G401 (cell line): ENCODE results near the gene NHS. TPM values are rescaled to one million over a fixed set of nuclear protein-coding genes. Genes with fewer than 3 reads are reported as not detected.
"Not testable (repeated sequence)": the region's sequence is repeated elsewhere in the genome, so short reads cannot be mapped to it uniquely, and the experiment has no call there.

ENCODE experiments used
- DNase-seq: peaks from one replicate; pipeline ENCODE4 v3.0.0-alpha.2; 2015; ENCODE audit warnings: low spot score
- in situ Hi-C: cut with HindIII; loops from 2 replicates; pipeline ENCODE4 v1.10.0; 2016; ENCODE audit warnings: low sequenced_read_pairs, mixed read lengths
- total RNA-seq: library from RNA; depleted of rRNA; stranded (reverse); fragments of >200 nt; shearing (Covaris generic); gene quantifications from 2 replicates; pipeline ENCODE4 v1.2.3, GENCODE V29; 2014

NHS gene
- total RNA-seq, 1 experiment from 2014 or later, result not detected

DNA sequence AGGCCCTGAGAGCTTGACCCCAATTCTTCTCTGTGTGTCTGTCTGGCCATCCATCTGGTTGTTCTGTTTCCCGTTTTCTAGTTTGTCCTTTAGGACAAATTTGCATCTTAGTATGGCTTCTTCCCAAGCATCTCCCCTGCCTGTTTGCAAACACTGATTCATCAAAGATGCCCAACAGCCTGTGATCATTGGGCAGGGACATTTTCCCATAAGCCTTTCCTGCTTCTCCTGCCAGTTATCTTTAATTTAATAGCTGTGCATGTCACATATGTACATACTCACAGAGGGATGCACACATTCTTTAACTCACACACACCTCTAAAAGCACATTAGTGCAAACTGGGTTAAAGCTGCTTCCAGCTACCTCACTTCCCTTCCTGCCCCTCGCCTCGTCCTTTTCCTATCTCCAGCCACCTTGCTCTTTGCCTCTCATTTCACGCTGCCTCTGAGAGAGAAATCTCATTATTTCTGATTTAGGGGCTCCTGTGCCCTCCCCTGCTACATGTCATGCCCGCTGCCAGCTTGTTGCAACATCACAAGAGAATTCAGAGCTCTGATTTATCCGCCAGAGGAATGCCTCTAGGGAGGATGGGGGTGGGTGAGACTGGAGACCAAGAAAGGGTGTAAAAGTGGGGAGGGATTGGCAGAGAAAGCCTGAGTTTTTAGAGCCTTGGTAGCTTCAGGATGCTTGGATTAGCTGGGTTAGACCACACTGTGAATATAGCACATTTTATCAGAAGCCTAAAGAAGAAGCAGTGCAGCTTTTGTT is 100.6 kb downstream of the NHS start:
- in situ Hi-C loops, result no loop called here

DNA sequence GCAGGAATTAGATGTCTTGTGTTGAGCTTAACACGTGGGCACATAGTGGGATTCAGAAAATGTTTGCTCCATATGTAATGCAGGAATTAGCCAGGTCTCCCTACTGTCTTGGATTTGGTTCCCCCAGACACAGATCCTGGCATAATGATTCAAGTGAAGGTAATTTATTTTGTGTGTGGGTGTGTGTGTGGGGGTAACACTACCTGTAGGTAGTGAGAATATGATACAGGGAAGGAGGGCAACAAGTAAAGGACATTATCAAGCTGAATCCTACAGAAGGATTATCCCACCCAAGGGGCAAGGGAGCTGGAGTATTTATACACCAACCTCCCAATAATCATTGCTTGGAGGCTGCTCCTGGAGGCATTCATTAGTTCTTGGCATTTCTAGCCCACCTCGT is 101.4 kb downstream of the NHS start:
- no peak for DNase-seq
- in situ Hi-C loops, result no loop called here

More for the DNA sequence above, 100.6 kb downstream of the NHS start:
- peak; percentile 1 for DNase-seq

DNA sequence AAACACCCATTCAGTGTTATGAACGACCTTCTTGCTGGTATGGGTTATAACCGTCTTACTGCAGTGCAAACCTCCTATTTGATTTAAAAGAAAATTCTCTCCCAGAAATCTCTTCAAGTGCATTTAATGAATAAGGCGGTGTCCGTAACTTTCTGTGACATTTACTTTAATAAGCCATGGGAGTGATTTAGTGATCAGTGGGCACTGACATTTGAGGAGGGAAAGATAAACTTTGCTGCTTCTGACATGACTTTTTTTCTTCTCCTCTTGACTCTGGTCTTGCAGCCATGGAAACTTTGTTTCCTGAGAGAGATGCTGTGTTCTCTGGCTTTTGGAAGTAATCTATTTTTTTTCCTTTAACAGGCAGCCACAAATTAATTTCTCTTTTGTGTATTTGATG is 106.1 kb downstream of the NHS start:
- no peak for DNase-seq
- in situ Hi-C loops, result no loop called here

GRCh38 chrX:17484592-17484991 is 109.6 kb downstream of the NHS start:
- DNase-seq, result no peak
- in situ Hi-C loops, result no loop called here

GRCh38 chrX:17485391-17485790 is 110.4 kb downstream of the NHS start:
- in situ Hi-C loops, result no loop called here
- DNase-seq, result no peak

GRCh38 chrX:17488036-17488435 is 113.0 kb downstream of the NHS start:
- in situ Hi-C loops, result no loop called here
- no peak for DNase-seq

- no peak for DNase-seq
- in situ Hi-C loops, result no loop called here
Measured at GRCh38 chrX:17494216-17494615, 119.2 kb downstream of the NHS start.

- DNase-seq, result no peak
- in situ Hi-C loops, result no loop called here
Measured at GRCh38 chrX:17495052-17495451, 120.1 kb downstream of the NHS start.

GRCh38 chrX:17496407-17496806 is 121.4 kb downstream of the NHS start:
- peak; percentile 33 for DNase-seq
- in situ Hi-C loops, result no loop called here

- in situ Hi-C loops, result no loop called here
- no peak for DNase-seq
Measured at GRCh38 chrX:17497193-17497592, 122.2 kb downstream of the NHS start.

- in situ Hi-C loops, result no loop called here
- DNase-seq, result no peak
Measured at GRCh38 chrX:17499512-17499911, 124.5 kb downstream of the NHS start.

- no peak for DNase-seq
- in situ Hi-C loops, result no loop called here
Measured at GRCh38 chrX:17500145-17500579, 125.2 kb downstream of the NHS start.

DNA sequence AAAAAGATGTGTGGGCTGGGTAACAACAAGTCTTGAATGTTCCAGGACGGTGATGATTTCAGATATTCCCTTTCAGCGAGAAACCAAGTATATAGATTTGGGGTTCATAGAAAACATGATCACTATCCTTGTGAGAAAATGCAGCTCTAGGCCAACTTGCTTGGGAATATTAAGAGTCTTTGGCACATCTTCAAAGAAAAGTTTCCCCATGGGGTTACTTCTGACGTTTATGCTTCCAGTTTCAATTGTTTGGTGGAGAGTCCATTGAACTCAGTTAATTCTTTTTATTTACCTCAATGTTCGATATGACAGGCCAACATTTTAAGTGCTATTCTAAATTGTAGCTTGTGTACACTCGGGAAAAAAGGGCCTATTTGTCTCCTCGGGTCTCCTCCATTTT is 126.7 kb downstream of the NHS start:
- in situ Hi-C loops, result no loop called here
- DNase-seq, result no peak

- in situ Hi-C loops, result not testable (repeated sequence)
Measured at GRCh38 chrX:17506352-17506751, 131.4 kb downstream of the NHS start.

GRCh38 chrX:17511556-17511955 is 136.6 kb downstream of the NHS start:
- in situ Hi-C loops, result no loop called here
- DNase-seq, result no peak

More at GRCh38 chrX:17506352-17506751, 131.4 kb downstream of the NHS start:
- DNase-seq, result not testable (repeated sequence)

DNA sequence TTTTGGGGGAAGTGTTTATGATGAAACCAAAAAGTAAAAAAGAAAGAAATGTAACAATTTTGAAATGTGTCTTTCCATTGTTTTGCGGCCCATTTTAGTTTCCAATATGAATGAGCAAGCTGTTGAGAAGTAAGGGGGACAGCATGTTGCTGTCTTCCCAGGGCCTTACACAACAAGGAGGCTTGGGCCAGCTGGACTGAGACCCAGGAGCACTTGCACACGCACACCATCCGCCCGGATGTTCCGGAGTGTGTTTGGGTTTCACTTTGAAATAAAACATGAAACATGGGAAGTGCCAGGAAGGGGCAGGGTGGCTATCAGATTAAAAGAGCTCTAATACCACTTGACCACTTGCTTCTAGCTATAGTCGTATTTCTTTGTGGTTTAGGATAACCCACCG is 144.4 kb downstream of the NHS start:
- in situ Hi-C loops, result no loop called here
- no peak for DNase-seq

- in situ Hi-C loops, result no loop called here
- DNase-seq, result no peak
Measured at GRCh38 chrX:17520016-17520615, 145.1 kb downstream of the NHS start.

DNA sequence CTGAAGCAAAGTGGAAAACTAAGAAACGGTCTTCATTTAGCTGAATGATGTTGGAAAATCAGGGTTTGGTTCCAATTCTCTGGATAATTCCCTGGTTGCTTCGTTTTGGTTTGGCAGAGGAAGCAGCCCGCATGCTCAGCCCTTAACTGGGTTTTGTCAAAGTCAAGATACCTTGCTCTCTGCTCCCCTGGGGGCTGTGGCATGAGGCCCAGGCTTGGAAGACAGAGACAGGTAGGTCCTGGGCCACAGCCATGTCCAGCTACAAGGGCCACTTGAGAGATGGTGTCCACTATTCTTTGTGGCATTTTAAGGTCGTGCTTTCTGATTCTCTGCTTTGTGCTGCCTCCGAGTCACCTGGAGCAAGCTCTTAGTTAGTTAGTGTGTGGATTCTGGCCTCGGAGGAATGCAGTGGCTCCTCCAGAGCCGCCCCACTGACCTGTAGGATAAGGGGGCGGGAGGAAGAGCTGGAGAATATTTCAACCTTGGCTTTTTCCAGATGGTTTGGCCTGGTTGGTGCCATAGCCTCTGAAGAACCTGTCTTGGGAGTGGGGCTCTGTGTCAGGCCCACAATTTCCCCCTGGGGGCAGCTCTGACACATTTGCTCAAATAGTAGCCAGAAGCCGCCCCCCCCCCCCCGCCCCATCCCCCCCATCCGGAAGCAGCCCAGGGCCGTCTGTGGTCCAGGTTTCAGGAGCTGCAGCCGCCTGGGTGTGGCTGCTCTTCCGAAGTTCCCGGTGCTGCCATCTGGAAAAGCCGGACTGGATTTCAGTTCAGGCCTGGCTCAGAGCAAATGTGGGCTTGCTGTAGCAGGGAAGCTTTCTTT is 147.1 kb downstream of the NHS start:
- in situ Hi-C loops, result no loop called here
- DNase-seq, result peak; percentile 10

DNA sequence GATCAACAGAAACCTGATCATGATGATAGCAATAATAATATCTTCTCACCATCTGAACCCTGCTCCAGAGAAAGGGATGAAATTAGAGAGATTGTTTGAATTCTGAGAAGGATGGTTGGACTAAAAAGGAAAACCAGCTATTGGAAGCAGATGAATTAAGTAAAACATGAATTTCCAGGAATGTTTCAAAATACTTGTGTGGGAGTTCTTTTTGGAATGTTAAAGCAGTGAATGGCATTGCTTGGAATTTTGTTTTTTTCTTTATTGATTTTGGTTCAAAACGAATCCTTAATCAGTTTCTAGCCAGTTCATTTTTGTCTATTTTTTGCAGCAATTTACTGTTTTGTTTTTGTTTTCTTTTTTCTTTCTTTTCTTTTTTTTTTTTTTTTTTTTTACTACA is 150.3 kb downstream of the NHS start:
- no peak for DNase-seq
- in situ Hi-C loops, result no loop called here
